Endodermal cell (in vitro differentiated cells): Measurements from ENCODE around the gene INPP4B. TPM values are rescaled to one million over a fixed set of nuclear protein-coding genes. Genes with fewer than 3 reads are reported as not detected.

Source experiments
- DNase-seq: peaks from one replicate; pipeline ENCODE4 v3.0.0-alpha.2; 2017
- H3K27ac ChIP-seq: 2 replicates; pipeline ENCODE4 v1.5.1; 2013; ENCODE audit warnings: mild to moderate bottlenecking, low read depth, low read length, moderate library complexity
- H3K27me3 ChIP-seq: 2 replicates; pipeline ENCODE4 v1.6.1; 2013; ENCODE audit warnings: mild to moderate bottlenecking, low read length, moderate library complexity; ENCODE audit not compliant: insufficient read depth, control insufficient read depth, poor library complexity, severe bottlenecking
- H3K36me3 ChIP-seq: 2 replicates; pipeline ENCODE4 v1.7.0; 2013; ENCODE audit warnings: mild to moderate bottlenecking, low read length, moderate library complexity; ENCODE audit not compliant: control insufficient read depth, insufficient read depth
- H3K4me1 ChIP-seq: one replicate; pipeline ENCODE4 v1.7.0; 2013; ENCODE audit warnings: low read length; ENCODE audit not compliant: control insufficient read depth, insufficient read depth
- H3K4me3 ChIP-seq: 2 replicates; pipeline ENCODE4 v1.5.1; 2013; ENCODE audit warnings: mild to moderate bottlenecking, low read length, moderate library complexity
- H3K9ac ChIP-seq: 2 replicates; pipeline ENCODE4 v1.6.1; 2013; ENCODE audit warnings: mild to moderate bottlenecking, low read length, moderate library complexity; ENCODE audit not compliant: poor library complexity, severe bottlenecking; ENCODE audit errors: extremely low read depth
- H3K9me3 ChIP-seq: 2 replicates; pipeline ENCODE4 v1.6.1; 2013; ENCODE audit warnings: mild to moderate bottlenecking, low read length, moderate library complexity; ENCODE audit not compliant: control insufficient read depth
- H3K27ac Mint-ChIP-seq: 2 replicates; pipeline ENCODE4 v1.8.0; 2020; ENCODE audit warnings: mixed read lengths
- H3K27me3 Mint-ChIP-seq: 2 replicates; pipeline ENCODE4 v1.8.0; 2021; ENCODE audit warnings: mild to moderate bottlenecking, mixed read lengths; ENCODE audit not compliant: insufficient read depth
- H3K36me3 Mint-ChIP-seq: 2 replicates; pipeline ENCODE4 v1.8.0; 2020; ENCODE audit warnings: low read depth, mixed read lengths
- H3K4me1 Mint-ChIP-seq: 2 replicates; pipeline ENCODE4 v1.8.0; 2020; ENCODE audit warnings: mixed read lengths
- H3K4me3 Mint-ChIP-seq: 2 replicates; pipeline ENCODE4 v1.8.0; 2020; ENCODE audit warnings: mild to moderate bottlenecking, moderate library complexity, mixed read lengths
- H3K9me3 Mint-ChIP-seq: 2 replicates; pipeline ENCODE4 v1.8.0; 2020; ENCODE audit warnings: mild to moderate bottlenecking, mixed read lengths
- WGBS, 2 experiments: methylation state at CpG; one replicate each; pipeline versions ENCODE4 v1.1.5 to v1.1.7; 2013; ENCODE audit warnings: missing lambda C conversion rate in 2 of 2, mixed read lengths in 1 of 2; ENCODE audit not compliant: insufficient coverage in 1 of 2, insufficient read length in 1 of 2; 5-methylcytosine and 5-hydroxymethylcytosine counted together
- total RNA-seq, 2 donors: library from RNA; stranded (reverse); fragmentation: NEBNext Ultra II Directional in 1 of 2; extraction: Animal tissue kit (Norgen Biotek cat#: 25700) in 1 of 2; gene quantifications; 2 replicates in 1 of 2; 3 replicates in 1 of 2; pipeline ENCODE4 v1.2.1, GENCODE V29; 2021
- TF ChIP-seq, protein P1 (sequence below): fragments of 200-600 bp; sonication (generic); conservative IDR thresholded peaks from 2 replicates; pipeline ENCODE4 v1.5.0; 2021; ENCODE audit warnings: antibody characterized with exemption, mild to moderate bottlenecking

INPP4B gene
- total RNA-seq, 2 donors from 2014 or later, result 0.64 to 0.66 TPM

DNA sequence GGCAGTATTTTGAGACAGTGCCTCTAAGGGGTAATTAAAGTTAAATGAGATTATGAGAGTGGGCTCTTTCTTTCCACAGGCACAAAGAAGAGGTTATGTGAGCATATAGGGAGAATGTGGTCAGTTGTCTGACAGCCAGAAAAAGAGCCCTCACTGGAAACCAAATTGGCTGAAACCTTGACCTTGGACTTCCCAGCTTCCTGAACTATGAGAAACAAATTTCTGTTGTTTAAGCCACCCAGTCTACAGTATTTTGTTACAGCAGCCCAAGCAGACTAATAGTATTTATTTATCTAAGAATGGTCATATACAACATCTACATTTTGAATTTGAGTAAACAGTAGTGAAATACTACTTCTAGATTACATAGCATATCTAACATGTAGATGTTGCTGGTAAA, 736.0 kb downstream of the INPP4B start:
- no peaks in the 10 kb centered on the region for H3K27me3 Mint-ChIP-seq
- Histone ChIP-seq H3K36me3 (no peaks in the 10 kb centered on the region), H3K9me3 (no peaks in the 10 kb centered on the region), H3K9ac (no peak overlapping the region), H3K4me1 (no peaks in the 10 kb centered on the region), H3K27ac (no peak overlapping the region), H3K27me3 (no peaks in the 10 kb centered on the region), H3K4me3 (no peak overlapping the region)
- no peaks in the 10 kb centered on the region for H3K9me3 Mint-ChIP-seq
- H3K27ac Mint-ChIP-seq, result no peak overlapping the region
- H3K4me1 Mint-ChIP-seq, result no peaks in the 10 kb centered on the region
- H3K36me3 Mint-ChIP-seq, result no peaks in the 10 kb centered on the region
- TF ChIP-seq, protein P1, sequence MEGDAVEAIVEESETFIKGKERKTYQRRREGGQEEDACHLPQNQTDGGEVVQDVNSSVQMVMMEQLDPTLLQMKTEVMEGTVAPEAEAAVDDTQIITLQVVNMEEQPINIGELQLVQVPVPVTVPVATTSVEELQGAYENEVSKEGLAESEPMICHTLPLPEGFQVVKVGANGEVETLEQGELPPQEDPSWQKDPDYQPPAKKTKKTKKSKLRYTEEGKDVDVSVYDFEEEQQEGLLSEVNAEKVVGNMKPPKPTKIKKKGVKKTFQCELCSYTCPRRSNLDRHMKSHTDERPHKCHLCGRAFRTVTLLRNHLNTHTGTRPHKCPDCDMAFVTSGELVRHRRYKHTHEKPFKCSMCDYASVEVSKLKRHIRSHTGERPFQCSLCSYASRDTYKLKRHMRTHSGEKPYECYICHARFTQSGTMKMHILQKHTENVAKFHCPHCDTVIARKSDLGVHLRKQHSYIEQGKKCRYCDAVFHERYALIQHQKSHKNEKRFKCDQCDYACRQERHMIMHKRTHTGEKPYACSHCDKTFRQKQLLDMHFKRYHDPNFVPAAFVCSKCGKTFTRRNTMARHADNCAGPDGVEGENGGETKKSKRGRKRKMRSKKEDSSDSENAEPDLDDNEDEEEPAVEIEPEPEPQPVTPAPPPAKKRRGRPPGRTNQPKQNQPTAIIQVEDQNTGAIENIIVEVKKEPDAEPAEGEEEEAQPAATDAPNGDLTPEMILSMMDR, result no peak
- no peak overlapping the region for H3K4me3 Mint-ChIP-seq
- no peak for DNase-seq

DNA sequence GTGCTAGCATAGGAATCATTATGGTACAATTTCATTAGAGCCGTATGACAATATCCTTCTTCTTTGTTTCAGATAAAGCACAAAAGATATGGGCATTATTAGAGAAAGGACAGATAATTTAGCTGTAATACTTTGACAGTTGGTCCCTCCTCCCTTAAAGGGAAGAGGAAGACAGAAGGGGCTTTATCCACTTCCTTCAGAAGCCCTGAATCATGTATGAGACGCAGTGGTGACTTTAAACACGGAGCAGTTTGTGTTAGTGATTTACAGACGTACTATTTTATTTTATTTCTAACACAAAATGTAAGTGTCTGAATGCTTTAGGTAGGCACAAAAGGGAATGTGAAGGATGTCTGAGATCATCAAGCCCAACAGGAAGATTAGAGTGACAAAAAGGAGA, 742.1 kb downstream of the INPP4B start:
- Mint-ChIP-seq H3K4me1 (no peaks in the 10 kb centered on the region), H3K4me3 (no peak overlapping the region), H3K27ac (no peak overlapping the region), H3K36me3 (no peaks in the 10 kb centered on the region), H3K9me3 (no peaks in the 10 kb centered on the region), H3K27me3 (no peaks in the 10 kb centered on the region)
- Histone ChIP-seq H3K9me3 (no peaks in the 10 kb centered on the region), H3K27me3 (no peaks in the 10 kb centered on the region), H3K4me3 (no peak overlapping the region), H3K9ac (no peak overlapping the region), H3K27ac (no peak overlapping the region), H3K4me1 (no peaks in the 10 kb centered on the region), H3K36me3 (no peaks in the 10 kb centered on the region)
- TF ChIP-seq, protein P1, result no peak
- no peak for DNase-seq
- 93% methylated on average over 1 of the region's 4 CpGs; no CpG with 5 or more reads in 1 of the 2 experiments for WGBS, 2 experiments

DNA sequence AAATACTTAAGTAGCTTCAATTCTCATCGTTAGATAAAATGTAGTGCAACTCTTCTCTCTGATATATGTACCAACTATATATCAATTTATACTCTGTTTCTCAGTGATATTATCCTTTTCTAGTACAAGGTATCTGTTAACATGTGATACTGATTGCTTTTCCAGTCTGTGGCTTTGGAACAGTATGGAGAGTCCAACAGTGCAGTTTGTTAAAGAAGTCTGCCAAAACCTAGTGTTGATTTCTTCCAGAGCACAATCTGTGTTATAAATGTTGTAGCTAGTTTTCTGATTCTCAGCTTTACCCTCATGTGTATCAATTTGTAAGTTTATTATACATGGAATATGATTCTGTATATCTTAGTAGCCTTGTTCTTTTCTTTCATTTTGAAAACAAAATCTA, 744.7 kb downstream of the INPP4B start:
- DNase-seq, result no peak
- Histone ChIP-seq H3K27ac (no peak overlapping the region), H3K36me3 (no peaks in the 10 kb centered on the region), H3K4me3 (no peak overlapping the region), H3K9me3 (no peaks in the 10 kb centered on the region), H3K27me3 (no peaks in the 10 kb centered on the region), H3K9ac (no peak overlapping the region), H3K4me1 (no peaks in the 10 kb centered on the region)
- TF ChIP-seq, protein P1, result no peak
- Mint-ChIP-seq H3K27me3 (no peaks in the 10 kb centered on the region), H3K4me1 (no peaks in the 10 kb centered on the region), H3K27ac (no peak overlapping the region), H3K36me3 (no peaks in the 10 kb centered on the region), H3K9me3 (no peaks in the 10 kb centered on the region), H3K4me3 (no peak overlapping the region)
- 100% methylated on average over 1 of the region's 1 CpG; no CpG with 5 or more reads in 1 of the 2 experiments for WGBS, 2 experiments
